Measurements from ENCODE around the gene TSPAN18.

The TSPAN18 gene

DNA sequence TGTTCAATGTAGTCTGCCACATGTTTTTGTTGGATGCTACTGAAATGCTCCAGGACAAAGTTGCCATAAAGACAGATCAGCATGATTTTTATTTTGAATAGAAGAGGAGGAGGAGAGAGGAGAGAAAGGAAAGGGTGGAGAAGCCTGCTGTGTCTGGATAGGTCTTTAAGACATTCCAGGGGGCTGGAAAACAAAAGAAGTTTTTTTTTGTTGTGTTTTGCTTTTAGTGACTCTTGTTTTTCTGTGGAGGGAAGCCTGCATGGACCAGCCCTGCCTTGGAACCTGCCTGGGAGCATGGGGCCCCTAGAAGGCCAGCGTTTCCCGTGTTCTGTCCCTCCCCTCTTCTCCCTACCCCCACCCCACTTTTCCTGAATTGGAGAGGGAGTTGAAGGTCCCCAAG lies 2.3 kb downstream of the TSPAN18 start:
- H3F3A ChIP-seq (ENCODE audit: control insufficient read depth, insufficient read depth) = no peaks in the 10 kb centered on the region
- no peaks in the 10 kb centered on the region for H4K20me1 ChIP-seq (ENCODE audit: control insufficient read depth, insufficient read depth, low read depth, low read length)
- no peaks in the 10 kb centered on the region for H3K9me3 ChIP-seq (ENCODE audit: control insufficient read depth, insufficient read depth, low read length)
- no peaks in the 10 kb centered on the region for H3K9me2 ChIP-seq (replicated peaks; ENCODE audit: control insufficient read depth, low read length)
- peaks cover 48% of the 10 kb centered on the region for H3K27me3 ChIP-seq (ENCODE audit: control insufficient read depth, low read length)
- no peaks in the 10 kb centered on the region for H3K36me3 ChIP-seq (ENCODE audit: control insufficient read depth, low read length)
- no peak overlapping the region for H3K4me2 ChIP-seq (ENCODE audit: low read length)
- H3K27ac ChIP-seq (ENCODE audit: low read depth, low read length) = no peak overlapping the region
- H3K4me3 ChIP-seq (ENCODE audit: low read length) = no peak overlapping the region
- TF ChIP-seq EZH2phosphoT487 (IDR thresholded peaks at IDR 0.05; ENCODE audit: borderline replicate concordance, low read length) = no peak
- TF ChIP-seq, protein P1, sequence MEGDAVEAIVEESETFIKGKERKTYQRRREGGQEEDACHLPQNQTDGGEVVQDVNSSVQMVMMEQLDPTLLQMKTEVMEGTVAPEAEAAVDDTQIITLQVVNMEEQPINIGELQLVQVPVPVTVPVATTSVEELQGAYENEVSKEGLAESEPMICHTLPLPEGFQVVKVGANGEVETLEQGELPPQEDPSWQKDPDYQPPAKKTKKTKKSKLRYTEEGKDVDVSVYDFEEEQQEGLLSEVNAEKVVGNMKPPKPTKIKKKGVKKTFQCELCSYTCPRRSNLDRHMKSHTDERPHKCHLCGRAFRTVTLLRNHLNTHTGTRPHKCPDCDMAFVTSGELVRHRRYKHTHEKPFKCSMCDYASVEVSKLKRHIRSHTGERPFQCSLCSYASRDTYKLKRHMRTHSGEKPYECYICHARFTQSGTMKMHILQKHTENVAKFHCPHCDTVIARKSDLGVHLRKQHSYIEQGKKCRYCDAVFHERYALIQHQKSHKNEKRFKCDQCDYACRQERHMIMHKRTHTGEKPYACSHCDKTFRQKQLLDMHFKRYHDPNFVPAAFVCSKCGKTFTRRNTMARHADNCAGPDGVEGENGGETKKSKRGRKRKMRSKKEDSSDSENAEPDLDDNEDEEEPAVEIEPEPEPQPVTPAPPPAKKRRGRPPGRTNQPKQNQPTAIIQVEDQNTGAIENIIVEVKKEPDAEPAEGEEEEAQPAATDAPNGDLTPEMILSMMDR (IDR thresholded peaks at IDR 0.05; ENCODE audit: low read depth, low read length, poor library complexity, severe bottlenecking) = no peak
- no peaks in the 10 kb centered on the region for H3K79me2 ChIP-seq (ENCODE audit: control insufficient read depth, low read length)
- peaks cover 16% of the 10 kb centered on the region for H3K4me1 ChIP-seq (ENCODE audit: control insufficient read depth, low read length)

DNA sequence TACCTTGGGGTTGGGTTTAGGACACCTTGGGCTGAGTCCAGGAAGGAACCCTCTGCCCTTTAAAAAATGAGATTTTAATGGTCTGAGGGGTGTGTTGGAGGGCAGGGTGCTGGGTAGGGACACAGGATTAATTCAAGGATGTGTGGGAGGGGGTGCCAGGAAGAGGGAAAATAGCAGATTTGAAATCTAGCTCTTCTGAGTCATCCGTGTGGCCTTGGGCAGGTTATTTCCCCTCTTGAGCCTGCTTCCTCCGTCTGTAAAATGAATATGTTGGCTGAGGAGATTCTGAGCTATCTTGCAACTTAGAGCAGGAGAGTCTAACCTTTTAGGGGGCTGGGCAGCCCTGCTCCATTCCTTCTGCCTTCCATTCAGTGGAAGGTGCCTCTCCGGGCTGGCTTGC lies 3.0 kb downstream of the TSPAN18 start:
- H3K36me3 ChIP-seq (ENCODE audit: control insufficient read depth, low read length) = no peaks in the 10 kb centered on the region
- H3K4me1 ChIP-seq (ENCODE audit: control insufficient read depth, low read length) = peaks cover 16% of the 10 kb centered on the region
- no peak overlapping the region for H3K4me2 ChIP-seq (ENCODE audit: low read length)
- no peaks in the 10 kb centered on the region for H4K20me1 ChIP-seq (ENCODE audit: control insufficient read depth, insufficient read depth, low read depth, low read length)
- H3K27me3 ChIP-seq (ENCODE audit: control insufficient read depth, low read length) = peaks cover 48% of the 10 kb centered on the region
- no peak for TF ChIP-seq EZH2phosphoT487 (IDR thresholded peaks at IDR 0.05; ENCODE audit: borderline replicate concordance, low read length)
- TF ChIP-seq, protein P1 (IDR thresholded peaks at IDR 0.05; ENCODE audit: low read depth, low read length, poor library complexity, severe bottlenecking) = no peak
- no peak overlapping the region for H3K27ac ChIP-seq (ENCODE audit: low read depth, low read length)
- H3K9me3 ChIP-seq (ENCODE audit: control insufficient read depth, insufficient read depth, low read length) = no peaks in the 10 kb centered on the region
- no peaks in the 10 kb centered on the region for H3K79me2 ChIP-seq (ENCODE audit: control insufficient read depth, low read length)
- no peaks in the 10 kb centered on the region for H3K9me2 ChIP-seq (replicated peaks; ENCODE audit: control insufficient read depth, low read length)
- no peak overlapping the region for H3K4me3 ChIP-seq (ENCODE audit: low read length)
- no peaks in the 10 kb centered on the region for H3F3A ChIP-seq (ENCODE audit: control insufficient read depth, insufficient read depth)

DNA sequence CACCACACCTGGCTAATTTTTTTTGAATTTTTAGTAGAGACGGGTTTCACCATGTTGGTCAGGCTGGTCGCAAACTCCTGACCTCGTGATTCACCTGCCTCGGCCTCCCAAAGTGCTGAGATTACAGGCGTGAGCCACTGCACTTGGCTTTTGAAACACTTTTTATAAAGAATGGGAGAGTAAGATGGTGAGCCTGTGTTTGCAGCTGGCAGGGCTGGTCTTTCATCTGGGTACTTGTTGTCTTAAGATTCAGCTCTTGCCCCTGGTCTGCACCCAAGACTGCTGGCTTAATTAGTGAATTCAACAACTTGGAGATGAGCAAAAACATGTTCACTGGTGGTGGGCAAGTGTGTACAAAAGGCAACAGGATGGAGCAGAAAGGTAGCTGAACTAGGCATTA lies 4.0 kb downstream of the TSPAN18 start:
- Histone ChIP-seq H3K4me1 (ENCODE audit: control insufficient read depth, low read length) (peaks cover 16% of the 10 kb centered on the region), H3K4me2 (ENCODE audit: low read length) (no peak overlapping the region), H3F3A (ENCODE audit: control insufficient read depth, insufficient read depth) (no peaks in the 10 kb centered on the region), H3K79me2 (ENCODE audit: control insufficient read depth, low read length) (no peaks in the 10 kb centered on the region), H3K27me3 (ENCODE audit: control insufficient read depth, low read length) (peaks cover 40% of the 10 kb centered on the region), H3K9me3 (ENCODE audit: control insufficient read depth, insufficient read depth, low read length) (no peaks in the 10 kb centered on the region), H3K4me3 (ENCODE audit: low read length) (no peak overlapping the region), H3K9me2 (replicated peaks; ENCODE audit: control insufficient read depth, low read length) (no peaks in the 10 kb centered on the region), H3K36me3 (ENCODE audit: control insufficient read depth, low read length) (no peaks in the 10 kb centered on the region), H3K27ac (ENCODE audit: low read depth, low read length) (no peak overlapping the region), H4K20me1 (ENCODE audit: control insufficient read depth, insufficient read depth, low read depth, low read length) (no peaks in the 10 kb centered on the region)
- TF ChIP-seq EZH2phosphoT487 (IDR thresholded peaks at IDR 0.05; ENCODE audit: borderline replicate concordance, low read length) = no peak
- TF ChIP-seq, protein P1 (IDR thresholded peaks at IDR 0.05; ENCODE audit: low read depth, low read length, poor library complexity, severe bottlenecking) = no peak

Data from DOHH2 (cell line).